ENCODE results near the gene OSGIN1. TPM values are rescaled to one million over a fixed set of nuclear protein-coding genes. Genes with fewer than 3 reads are reported as not detected.

OSGIN1 gene
- total and polyA plus RNA-seq, 7 donors = 3.6 to 9.9 (median 5.4) TPM

- 90 to 93% methylated on average over 29 of the region's 29 CpGs for WGBS, 2 donors
- peaks cover 0 to 73% (median 13%) of the 10 kb centered on the region in 4 donors for H3K36me3 ChIP-seq
- no peak for DNase-seq
- no peaks in the 10 kb centered on the region for H3K27me3 ChIP-seq
- no peak overlapping the region for H3K4me3 ChIP-seq
- no peaks in the 10 kb centered on the region for H3K9me3 ChIP-seq
- no peak overlapping the region for H3K27ac ChIP-seq
- H3K4me1 ChIP-seq = peaks cover 0 to 4% (median 0%) of the 10 kb centered on the region in 4 donors
- intact Hi-C loops (cut with DNase I) = no loop called here
- no peak for TF ChIP-seq POLR2AphosphoS5 (IDR thresholded peaks at IDR 0.05)
- no peak for TF ChIP-seq EP300 (IDR thresholded peaks at IDR 0.05)
- TF ChIP-seq POLR2A (IDR thresholded peaks at IDR 0.05) = no peak
- no peak for TF ChIP-seq CTCF (IDR thresholded peaks at IDR 0.05)
These were observed 7.6 kb downstream of the OSGIN1 start for GRCh38 chr16:83960521-83961249.

DNA sequence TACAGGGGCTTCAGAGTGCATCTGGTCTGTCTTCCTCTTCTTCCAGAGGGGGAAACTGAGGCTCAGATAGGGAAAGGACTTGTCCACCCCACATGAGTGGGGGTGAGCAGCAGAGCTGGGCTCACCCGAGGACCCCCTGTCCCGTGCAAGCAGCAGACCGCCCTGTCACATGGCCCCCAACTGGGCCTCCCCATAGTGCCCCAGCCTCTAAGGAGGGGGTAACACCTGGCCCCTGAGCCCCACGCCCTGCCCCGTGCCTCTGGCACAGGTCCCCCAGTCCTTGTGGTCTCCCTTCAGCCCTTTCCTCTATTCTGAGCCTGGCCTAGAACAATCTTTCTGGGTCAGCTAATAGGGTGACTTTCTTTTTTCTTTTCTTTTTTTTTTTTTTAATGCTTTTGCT lies 8.6 kb downstream of the OSGIN1 start:
- intact Hi-C loops (cut with DNase I) = no loop called here
- WGBS, 2 donors = 84 to 89% methylated on average over 5 of the region's 5 CpGs
- Histone ChIP-seq H3K36me3 (peaks cover 0 to 77% (median 13%) of the 10 kb centered on the region in 4 donors), H3K27ac (no peak overlapping the region), H3K4me3 (no peak overlapping the region), H3K27me3 (no peaks in the 10 kb centered on the region), H3K9me3 (no peaks in the 10 kb centered on the region), H3K4me1 (no peaks in the 10 kb centered on the region)
- no peak for DNase-seq
- no peak for TF ChIP-seq POLR2A (IDR thresholded peaks at IDR 0.05)
- no peak for TF ChIP-seq POLR2AphosphoS5 (IDR thresholded peaks at IDR 0.05)
- no peak for TF ChIP-seq EP300 (IDR thresholded peaks at IDR 0.05)
- TF ChIP-seq CTCF (IDR thresholded peaks at IDR 0.05) = no peak

- Histone ChIP-seq H3K36me3 (peaks cover 0 to 72% (median 11%) of the 10 kb centered on the region in 4 donors), H3K4me3 (no peak overlapping the region), H3K9me3 (no peaks in the 10 kb centered on the region), H3K4me1 (peaks cover 0 to 5% (median 2%) of the 10 kb centered on the region in 4 donors), H3K27ac (no peak overlapping the region), H3K27me3 (peaks cover 0 to 6% (median 0%) of the 10 kb centered on the region in 3 donors)
- WGBS, 2 donors = 88 to 93% methylated on average over 22 of the region's 22 CpGs
- no peak for DNase-seq
- TF ChIP-seq POLR2AphosphoS5 (IDR thresholded peaks at IDR 0.05) = no peak
- TF ChIP-seq POLR2A (IDR thresholded peaks at IDR 0.05) = no peak
- TF ChIP-seq CTCF (IDR thresholded peaks at IDR 0.05) = no peak
- TF ChIP-seq EP300 (IDR thresholded peaks at IDR 0.05) = no peak
- intact Hi-C loops (cut with DNase I) = no loop called here
These were observed 10.5 kb downstream of the OSGIN1 start for GRCh38 chr16:83963277-83964119.

- 94 to 95% methylated on average over 26 of the region's 26 CpGs for WGBS, 2 donors
These were observed 11.8 kb downstream of the OSGIN1 start for GRCh38 chr16:83964684-83965443.

More at GRCh38 chr16:83964684-83965443, 11.8 kb downstream of the OSGIN1 start:
- Histone ChIP-seq H3K4me1 (peaks cover 0 to 10% (median 4%) of the 10 kb centered on the region in 4 donors), H3K9me3 (no peaks in the 10 kb centered on the region), H3K27ac (no peak overlapping the region), H3K27me3 (peaks cover 8 to 18% (median 13%) of the 10 kb centered on the region in 3 donors), H3K36me3 (peaks cover 0 to 58% (median 6%) of the 10 kb centered on the region in 4 donors), H3K4me3 (no peak overlapping the region)
- DNase-seq = no peak
- intact Hi-C loops (cut with DNase I) = loop anchor here (5.0 kb wide), 1 partner anchor 227 kb away; the partner anchor contains the start of gene ADAD2
- no peak for TF ChIP-seq POLR2A (IDR thresholded peaks at IDR 0.05)
- TF ChIP-seq EP300 (IDR thresholded peaks at IDR 0.05) = no peak
- no peak for TF ChIP-seq POLR2AphosphoS5 (IDR thresholded peaks at IDR 0.05)
